Measurements from ENCODE around the gene FYN.
"Not testable (repeated sequence)": the region's sequence is repeated elsewhere in the genome, so short reads cannot be mapped to it uniquely, and the experiment has no call there.

Gene FYN

GRCh38 chr6:111849298-111849697, 24.0 kb downstream of the FYN start:
- DNase-seq: no peak

GRCh38 chr6:111848262-111848812, 24.9 kb downstream of the FYN start:
- no peak for DNase-seq

GRCh38 chr6:111846492-111847409, 26.5 kb downstream of the FYN start:
- no peak for DNase-seq

- DNase-seq: no peak
Measured at GRCh38 chr6:111846066-111846465, 27.2 kb downstream of the FYN start.

GRCh38 chr6:111845441-111845871, 27.8 kb downstream of the FYN start:
- no peak for DNase-seq

- no peak for DNase-seq
Measured at GRCh38 chr6:111844921-111845320, 28.3 kb downstream of the FYN start.

- DNase-seq: no peak
Measured at GRCh38 chr6:111844376-111844775, 28.9 kb downstream of the FYN start.

- DNase-seq: no peak
Measured at GRCh38 chr6:111843347-111844147, 29.7 kb downstream of the FYN start.

- no peak for DNase-seq
Measured at GRCh38 chr6:111842891-111843290, 30.4 kb downstream of the FYN start.

- no peak for DNase-seq
Measured at GRCh38 chr6:111842271-111842822, 30.9 kb downstream of the FYN start.

GRCh38 chr6:111841822-111842221, 31.4 kb downstream of the FYN start:
- no peak for DNase-seq

GRCh38 chr6:111840803-111841202, 32.4 kb downstream of the FYN start:
- DNase-seq: no peak

GRCh38 chr6:111838749-111839484, 34.3 kb downstream of the FYN start:
- DNase-seq: no peak

GRCh38 chr6:111837641-111838500, 35.4 kb downstream of the FYN start:
- DNase-seq: no peak

GRCh38 chr6:111837007-111837406, 36.2 kb downstream of the FYN start:
- DNase-seq: no peak

GRCh38 chr6:111835807-111836206, 37.4 kb downstream of the FYN start:
- no peak for DNase-seq

GRCh38 chr6:111835398-111835797, 37.9 kb downstream of the FYN start:
- not testable (repeated sequence) for DNase-seq

GRCh38 chr6:111834356-111834755, 38.9 kb downstream of the FYN start:
- DNase-seq: no peak

GRCh38 chr6:111832833-111833418, 40.3 kb downstream of the FYN start:
- DNase-seq: no peak

- DNase-seq: no peak
Measured at GRCh38 chr6:111831408-111831807, 41.8 kb downstream of the FYN start.

- no peak for DNase-seq
Measured at GRCh38 chr6:111829998-111830397, 43.3 kb downstream of the FYN start.
